NCI-H2171 (cell line): Measurements from ENCODE around the gene KRT75.

Source experiments
- DNase-seq: peaks from one replicate; lab custom pipeline; 2025; lab: John Stamatoyannopoulos, UW

Gene KRT75

DNA sequence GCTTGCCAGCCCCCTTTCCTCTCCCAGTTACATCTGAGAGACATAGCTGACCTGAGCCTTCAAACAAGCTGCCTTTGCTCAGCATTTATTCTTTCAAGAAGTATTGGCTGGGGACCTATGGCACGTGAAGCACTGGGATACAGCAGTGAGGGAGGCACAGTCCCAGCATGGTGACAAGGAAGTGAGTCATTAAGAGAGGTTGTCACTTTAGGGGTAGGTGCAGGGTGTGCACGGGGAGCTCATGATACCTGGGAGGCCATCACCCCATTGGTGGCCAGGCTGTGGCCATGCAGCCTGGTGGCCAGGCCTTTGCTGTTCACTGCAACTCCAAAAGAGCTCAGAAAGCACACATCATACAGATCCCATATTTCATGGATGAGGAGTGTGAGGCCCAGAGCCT, 5.7 kb upstream of the KRT75 start:
- no peak for DNase-seq

DNA sequence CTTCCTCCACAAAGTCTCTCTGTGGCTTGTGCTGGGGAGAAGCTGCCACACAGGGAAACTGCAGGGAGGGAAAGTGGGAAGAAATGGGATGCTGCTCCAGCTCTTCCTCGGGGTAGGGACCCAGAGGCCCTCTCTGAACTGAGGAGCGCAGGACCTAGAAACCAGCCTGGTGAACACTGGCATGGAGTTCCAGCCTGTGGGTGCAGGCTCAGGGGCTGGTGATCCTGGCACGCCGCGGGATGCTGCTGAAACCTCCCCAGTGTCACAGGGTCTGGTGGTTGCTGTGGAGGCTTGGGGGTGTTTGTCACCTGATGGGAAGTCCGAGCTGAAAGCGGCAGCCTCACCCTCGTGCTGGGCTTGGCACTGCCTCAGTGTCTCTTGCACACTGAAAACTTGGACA, 5.2 kb upstream of the KRT75 start:
- no peak for DNase-seq

DNA sequence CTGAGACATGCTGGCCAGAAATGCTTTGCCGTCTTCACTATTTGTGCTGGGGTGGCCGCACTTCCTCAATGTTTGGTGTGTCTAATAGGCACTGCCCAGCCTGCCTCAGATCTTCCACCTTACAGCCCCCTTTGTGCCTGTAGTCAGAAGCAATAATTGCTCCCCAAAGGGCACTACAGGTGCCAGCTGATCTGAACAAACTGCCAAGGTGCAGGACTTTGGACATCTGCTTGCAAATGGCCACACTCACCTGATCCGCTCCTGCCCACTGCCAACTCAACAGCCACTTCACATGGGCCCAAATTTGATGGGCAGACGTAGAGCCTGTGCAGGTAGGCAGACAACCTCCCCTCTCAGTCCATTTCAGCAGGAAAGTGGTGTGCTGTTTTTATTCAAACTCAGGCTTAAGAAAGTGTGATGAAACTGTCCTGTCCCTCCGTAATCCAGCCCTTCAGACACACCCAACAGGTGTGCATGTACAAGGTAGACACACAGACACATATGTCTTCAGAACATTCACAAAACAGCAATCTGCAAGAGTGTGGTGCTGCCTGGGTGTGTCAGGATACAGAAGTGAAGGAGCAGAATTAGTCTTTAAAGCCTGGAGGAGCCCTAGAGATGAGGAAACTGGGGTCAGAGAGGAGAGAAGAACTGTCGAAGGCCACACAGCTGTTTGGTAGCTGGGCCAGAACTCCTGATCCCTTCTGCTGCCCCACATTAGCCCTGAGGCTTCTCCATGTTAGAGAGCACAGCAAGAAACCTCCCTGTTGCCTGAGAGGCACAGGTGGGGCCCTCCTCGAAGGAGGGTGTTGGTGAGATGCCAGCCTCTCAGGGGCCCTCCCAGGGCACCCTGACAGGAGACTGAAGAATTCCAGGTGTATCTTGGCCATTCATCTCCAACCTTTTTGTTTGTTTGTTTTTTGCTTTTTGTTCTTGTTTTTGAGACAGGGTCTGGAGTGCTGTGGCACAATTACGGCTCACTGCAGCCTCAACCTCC, 4.4 kb upstream of the KRT75 start:
- DNase-seq, result no peak

DNA sequence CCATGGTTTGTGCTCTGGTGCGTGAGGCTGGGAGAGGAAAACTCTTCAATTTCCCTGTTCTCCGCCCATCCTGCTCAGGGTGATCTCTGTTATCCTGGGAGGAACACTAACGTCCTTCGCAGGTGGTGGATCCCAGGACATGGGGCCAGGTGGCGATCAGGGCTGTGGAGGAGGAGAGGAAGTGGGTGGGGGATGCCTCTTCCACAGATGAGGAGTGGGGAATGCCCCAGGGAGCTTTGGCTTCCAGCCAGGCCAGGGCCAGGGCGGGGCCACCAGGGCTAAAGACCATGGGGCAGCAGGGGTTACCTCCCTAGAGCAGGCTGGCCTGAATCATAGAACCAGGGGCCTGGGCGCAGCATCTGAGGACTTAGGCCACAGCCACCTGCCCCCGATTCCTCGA, 3.3 kb upstream of the KRT75 start:
- DNase-seq, result no peak

DNA sequence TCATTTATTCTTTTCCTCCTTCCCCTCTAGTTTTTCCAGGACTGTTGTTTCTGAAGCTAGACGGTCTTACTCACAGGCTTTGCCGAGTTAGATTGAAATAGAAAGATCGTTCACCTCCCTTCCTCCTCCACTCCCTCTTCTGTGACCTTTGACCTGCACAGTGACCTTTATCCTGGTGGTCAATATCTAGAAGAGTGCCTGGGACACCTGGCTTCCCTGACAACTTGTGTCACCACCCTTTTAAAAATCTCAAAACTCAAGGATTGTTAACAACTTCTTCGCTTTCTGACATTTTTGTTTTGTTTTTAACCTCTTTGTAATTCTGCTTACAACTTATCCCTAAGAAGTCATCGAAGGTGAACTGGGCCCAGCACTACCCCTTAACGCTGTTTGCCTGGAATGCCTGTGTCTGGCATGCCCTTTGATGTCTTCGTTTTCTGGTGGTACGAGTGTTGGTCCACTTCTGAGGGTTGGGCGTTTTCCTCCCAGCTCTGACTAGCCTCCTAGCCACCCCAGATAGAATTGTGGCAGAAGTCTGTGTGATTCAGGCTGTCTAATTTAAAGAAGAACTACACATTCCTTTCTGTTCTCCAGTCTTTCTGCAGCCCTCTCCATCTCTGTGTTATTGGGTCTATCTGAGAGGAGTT, 2.8 kb upstream of the KRT75 start:
- no peak for DNase-seq

DNA sequence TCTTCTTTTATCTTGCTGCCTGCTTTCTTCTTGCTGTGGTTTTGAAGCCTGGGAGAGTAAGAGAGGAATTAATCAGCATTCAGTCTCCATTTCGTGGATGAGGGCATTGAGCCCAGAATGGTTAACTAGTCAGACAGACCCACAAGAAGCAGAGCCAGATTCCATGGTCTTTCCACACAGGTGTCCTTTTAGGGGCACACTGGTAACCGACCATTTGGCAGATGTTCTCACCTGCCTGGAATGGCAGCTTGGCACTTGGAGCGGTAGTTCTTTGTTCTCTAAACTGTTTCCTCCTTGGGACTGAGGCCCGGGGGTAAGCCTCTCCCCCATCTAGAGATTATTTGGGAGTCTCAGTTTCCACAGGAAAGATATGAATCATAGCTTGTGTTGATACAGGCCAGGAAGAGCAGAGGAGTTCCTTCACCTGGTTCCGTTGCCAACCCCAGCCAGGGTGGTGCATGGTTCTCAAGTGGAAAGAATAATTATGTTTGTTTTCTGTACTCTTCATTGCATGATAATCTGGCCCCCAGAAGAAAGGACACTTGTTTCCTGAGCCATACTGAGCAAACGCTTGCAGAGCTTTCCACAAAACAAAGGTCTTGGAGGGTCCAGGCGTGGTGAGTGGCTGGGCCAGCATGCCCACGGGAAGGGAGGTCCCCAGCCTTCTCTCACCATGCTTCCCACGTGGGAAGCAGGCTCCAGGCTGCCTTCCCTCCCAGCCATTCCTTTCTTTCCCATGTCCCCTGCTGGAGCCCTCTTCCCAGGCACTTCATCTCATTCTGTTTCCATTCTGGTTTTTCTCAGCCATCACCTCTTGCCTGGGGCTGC, 2.0 kb upstream of the KRT75 start:
- no peak for DNase-seq

DNA sequence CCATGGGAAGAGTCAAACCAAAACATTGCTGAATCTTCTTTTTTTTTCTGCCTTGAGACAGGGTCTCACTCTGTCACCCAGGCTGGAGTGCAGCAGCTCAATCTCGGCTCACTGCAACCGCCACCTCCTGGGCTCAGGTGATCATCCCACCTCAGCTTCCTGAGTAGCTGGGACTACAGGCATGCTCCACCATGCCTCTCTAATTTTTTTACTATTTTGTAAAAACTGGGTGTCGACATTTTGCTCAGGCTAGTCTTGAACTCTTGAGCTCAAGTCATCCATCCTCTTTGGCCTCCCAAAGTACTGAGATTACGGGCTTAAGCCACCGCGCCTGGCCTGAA, 1.5 kb upstream of the KRT75 start:
- DNase-seq, result no peak

DNA sequence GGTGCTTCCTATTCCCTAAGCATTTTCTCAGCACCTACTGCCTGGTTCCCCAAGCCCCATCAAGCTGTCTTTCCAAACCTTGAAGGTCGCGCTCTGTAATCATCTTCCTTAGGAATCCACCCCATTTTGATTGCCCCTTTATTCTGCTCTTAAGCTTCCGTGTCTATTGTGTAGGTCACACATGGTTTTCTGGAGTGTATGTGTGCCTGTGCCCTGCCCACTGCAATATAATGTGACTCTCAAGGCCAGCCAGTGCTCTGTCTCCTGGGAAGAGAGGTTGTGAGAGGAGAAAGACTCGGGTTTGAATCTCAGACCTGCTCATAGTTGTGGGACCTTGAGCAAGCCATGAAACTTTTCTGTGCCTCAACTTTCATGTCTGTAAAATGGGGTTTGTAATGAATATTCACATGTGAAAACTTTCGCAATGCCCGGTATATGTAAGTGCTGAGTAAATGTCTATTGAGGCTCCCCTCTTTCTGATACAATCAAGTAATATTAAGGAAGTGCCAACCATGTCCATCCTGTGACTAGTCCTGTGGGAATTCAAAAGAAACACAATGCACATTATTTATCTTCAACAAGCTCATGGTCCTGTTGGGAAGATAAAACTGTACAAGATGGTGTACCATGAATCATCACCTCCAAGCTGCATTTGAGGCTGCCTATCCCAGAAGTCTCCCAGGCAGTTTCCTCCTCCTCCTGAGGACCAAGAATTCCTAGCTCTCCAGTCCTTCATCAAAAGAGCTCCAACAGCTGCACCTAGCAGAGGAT, 774 bp upstream of the KRT75 start:
- DNase-seq, result no peak

DNA sequence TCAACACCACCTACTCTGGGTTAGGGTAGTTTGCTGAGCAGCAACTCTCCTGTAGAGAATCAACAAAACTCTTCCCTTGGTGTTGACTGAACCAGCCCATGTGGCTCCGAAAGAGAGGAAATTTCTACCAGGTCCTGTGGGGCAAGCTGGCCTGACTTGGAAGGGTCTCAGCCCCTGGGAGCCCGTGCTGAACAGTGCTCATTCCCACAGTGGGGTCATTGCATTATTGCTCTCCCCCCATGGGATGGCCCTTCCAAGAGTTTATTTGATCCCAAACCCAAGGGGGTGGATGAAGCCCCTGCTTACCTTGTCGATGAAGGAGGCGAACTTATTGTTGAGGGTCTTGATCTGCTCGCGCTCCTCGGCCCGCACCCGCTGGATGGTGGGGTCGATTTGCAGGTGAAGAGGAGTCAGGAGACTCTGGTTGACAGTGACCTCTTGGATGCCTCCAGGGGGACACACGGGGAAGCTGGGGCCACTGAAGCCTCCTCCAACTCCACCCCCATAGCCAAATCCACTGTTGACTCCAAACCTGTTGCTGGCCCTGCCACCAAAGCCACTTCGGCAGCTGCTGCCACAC, 580 bp downstream of the KRT75 start:
- no peak for DNase-seq

DNA sequence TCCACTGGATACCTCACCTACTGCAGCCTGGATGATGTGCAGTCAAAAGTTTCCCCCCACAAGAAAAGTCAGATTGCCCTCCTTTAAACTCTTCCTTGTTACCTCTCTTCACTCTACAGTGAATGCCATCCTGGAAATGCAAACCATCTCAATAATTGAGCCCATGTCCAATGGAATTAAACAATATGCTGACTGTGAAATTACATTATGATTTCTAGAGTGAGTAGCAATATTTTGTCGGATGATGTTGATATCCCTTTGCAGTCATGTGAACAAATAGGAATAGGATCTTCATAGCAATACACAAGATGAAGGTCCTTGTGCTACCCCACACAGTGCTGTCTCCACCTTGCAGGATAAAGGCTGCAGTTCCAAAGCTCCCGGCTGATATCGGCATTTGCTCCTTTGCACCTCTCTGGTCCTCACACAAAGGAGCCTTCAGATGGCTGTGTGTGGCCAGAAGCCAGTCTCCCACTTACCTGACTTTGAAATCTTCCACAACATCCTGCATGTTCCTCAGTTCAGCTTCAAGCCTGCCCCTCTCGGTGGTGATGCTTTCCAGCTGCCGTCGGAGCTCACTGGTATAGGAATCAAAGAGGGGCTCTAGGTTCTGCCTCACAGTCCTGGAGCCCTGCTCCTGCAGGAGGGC, 1.5 kb downstream of the KRT75 start:
- DNase-seq, result no peak

DNA sequence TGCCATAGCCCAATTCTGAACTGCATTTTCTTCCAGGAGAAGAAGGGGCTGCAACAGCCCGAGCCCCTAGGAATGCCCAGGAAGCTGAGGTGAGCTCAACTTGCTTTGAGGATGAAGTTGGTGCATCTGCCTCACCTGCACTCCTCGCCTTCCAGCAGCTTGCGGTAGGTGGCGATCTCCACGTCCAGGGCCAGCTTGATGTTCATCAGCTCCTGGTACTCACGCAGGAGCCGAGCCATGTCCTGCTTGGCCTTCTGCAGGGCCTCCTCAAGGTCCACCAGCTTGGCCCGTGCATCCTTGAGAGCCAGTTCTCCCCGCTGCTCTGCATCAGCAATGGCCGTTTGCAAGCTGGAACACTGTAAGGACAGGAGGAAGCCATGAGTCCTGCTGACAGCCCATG, 6.0 kb downstream of the KRT75 start:
- no peak for DNase-seq

DNA sequence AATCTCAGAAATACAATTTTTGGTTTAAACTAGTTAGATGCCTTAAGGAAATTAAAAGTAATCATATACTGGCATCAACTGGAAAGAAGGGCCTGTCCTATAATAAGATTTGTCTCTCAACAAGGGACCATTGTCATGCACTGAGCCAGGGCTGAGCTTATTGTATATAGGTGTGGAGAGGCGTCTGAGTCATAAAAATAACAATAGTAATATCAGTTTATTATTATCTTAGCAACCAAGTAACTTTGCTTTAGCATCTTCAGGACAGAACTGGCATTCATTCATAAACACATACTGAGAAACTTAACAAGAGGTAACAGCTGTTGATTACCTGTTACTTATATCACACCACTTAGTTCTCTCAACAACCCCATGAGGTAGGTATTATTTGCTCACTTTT, 7.1 kb downstream of the KRT75 start:
- no peak for DNase-seq

DNA sequence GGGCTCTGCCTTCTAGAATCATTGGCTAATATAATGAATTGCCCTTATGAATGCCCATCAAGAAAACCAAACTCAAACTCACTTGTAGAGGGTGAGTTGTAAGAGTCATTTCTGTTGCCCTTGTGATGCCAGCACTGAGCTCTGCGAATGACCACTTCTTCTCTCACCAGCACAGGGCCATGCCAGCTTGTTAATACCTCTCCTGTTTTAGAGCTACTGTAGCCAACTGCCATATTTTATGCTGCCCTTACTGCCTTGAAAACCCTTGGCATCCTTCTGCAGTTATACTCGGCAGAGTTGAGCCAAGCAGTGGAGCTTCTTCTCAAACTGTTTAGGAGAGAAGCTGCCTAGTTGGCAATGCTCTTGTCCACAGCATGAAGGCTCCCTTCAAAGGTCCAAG, 8.1 kb downstream of the KRT75 start:
- DNase-seq, result no peak

DNA sequence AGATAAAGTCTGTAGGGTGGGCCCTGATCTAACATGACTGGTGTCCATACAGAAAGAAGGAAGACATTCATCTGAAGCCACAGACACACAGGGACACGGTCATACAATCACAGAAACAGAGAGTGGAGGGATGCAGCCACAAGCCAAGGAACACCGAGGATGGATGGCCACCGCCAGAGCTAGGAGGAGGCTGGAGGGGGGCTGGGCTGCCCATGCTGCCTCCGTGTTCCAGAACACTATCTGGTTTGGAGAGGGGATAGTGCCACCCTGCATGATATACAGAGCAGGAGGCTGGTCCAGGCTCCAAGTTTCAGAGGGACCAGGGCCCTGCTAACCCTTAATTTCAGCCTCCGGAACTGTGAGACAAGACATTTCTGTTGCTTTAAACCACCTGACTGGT, 8.7 kb downstream of the KRT75 start:
- no peak for DNase-seq

DNA sequence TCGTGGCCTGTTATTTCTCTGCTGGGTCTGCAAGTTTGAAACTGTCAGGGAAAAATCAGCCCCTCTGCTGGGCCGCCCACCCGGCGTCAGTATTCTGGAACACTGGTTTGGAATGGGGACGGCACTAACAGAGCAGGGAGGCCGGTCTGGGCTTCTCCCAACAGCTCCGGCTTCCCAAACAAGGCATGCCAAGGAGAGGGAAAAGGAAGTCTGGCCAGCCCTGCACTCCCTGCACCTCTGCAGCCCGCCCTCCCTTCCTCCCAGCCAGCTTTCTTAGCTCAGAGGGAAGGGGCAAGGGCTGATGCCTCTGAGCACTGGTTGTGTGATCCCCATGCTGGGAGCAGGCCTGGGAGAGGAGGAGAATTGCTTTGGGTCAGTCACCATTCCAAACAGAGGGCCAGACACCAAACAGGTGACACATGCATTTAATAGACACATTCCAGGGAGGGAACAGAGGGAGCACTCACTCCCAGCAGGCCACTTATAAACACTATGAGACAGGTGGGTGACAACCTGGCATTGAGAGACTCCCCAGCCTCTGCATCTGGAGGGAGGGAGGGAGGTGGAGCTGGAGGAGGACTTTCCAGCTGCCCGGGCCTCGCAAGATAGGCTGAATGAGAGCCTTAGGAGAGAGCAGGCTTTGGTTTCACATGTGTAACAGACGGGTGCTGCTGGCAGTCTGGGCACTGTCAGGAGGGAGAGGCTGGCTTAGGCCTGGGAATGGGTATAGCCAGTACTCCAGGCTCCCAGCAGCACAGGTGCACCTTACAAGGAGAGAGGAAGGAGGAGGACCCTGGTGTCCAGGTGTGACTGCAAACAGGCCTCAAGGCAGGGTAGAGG, 10.3 kb downstream of the KRT75 start:
- peak; percentile 78 for DNase-seq

DNA sequence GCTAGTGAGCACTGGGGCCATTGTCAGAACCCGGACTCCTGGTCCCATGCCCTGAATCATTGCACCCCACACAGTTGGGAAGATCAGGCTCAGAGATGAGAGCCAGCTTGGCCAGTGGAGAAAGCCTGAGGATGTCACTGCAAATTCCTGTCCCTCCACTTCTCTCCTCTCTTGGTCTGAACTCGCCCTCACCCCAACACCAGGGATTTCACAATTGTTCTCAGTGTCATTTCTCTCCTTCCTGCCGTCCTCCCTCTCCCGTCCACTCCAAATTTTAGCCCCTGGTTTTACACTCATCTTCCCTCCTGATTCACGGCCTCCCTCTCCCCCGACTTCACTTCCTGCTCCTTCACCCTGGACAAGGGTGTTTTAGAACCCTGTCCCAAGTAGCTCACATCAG, 11.1 kb downstream of the KRT75 start:
- DNase-seq, result no peak

DNA sequence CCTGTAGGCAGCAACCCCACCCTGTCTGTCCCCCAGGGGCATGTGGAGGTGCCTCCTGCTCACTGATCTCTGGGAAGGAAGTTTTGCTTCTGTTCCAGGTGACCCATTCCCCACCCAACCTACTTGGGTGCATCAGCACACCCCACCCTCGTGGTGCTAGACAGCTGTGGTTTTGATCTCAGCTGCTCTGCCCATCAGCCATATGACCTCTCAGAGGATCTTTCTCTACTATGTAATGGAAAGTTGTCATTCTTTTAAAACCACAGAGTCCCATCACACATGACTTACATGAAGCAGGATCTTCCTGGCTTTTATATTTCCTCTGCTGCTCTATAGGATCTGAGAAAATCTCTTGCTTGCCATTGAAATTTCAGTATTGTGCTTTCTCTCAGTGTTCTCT, 14.5 kb downstream of the KRT75 start:
- DNase-seq, result no peak

DNA sequence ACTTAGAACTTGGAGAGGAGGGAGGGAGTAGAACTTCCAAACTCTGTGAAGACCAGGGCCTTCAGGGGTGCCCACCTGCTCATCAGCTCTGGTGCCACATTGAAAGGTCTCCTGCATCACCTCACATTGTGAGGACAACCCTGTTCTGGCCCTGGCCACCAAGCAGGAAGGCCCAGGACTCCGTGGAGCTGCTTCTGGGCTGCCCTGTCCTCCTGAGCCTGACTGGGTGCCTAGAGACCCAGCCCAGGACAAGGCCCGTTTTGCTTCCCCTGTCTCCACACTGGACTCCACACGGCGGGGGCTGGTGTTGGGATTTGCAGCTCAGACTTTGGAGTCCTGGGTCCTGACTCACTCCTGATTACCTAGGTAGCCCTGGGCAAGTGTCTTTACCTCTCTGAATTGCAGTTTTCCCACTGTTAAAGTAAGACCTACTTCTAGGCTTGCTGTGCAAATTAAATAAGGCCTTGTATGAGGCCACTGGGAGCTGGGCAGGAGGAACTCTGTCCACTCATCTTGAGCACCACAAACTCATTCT, 15.5 kb downstream of the KRT75 start:
- no peak for DNase-seq

DNA sequence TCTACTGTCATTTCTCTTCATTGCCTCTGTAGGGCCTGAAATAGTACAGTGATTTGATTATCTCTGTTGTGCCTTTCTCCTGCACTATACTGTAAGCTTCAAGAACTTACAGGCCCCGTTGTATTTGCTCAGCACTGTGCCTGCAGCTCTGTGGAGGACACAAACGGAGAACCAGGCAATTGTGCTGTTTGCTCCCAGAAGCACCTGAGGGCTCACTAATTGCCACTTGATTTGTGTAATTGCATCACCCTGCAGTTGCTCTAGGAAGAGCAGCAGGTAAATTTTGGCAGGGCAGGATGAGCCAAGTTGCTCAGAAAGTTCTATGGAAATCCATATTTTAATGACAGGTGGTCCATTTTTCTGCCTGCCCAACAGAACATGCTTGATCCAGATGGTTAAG, 16.4 kb downstream of the KRT75 start:
- DNase-seq, result no peak

DNA sequence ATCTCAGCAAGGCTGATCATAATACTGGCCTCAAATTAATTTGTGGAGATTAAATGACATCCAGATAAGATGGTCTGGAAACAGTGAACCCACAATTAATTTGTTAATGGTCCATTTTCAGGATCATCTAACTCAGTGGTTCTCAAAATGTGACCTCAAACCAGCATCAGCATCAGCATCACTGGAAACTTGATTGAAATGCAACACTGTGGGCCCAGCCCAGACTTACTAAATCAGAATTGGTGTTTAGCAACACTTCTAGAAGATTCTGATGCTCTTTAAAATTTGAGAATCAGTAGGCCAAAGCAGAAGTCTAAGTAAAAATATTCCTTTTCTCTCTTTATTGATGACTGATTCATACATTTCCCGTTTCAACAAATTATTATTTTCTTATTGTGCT, 17.4 kb downstream of the KRT75 start:
- DNase-seq, result no peak
